PC-3 (cell line): ENCODE data around the gene HSFX1.

ENCODE experiments used
- EZH2phosphoT487 ChIP-seq: fragments of 300-600 bp; sonication (generic); IDR thresholded peaks from 2 replicates; pipeline ENCODE4 v1.6.1; 2018; ENCODE audit warnings: mild to moderate bottlenecking, antibody characterized with exemption, low read length, borderline replicate concordance
- TF ChIP-seq, protein P1 (sequence below): fragments of 300-600 bp; sonication (generic); conservative IDR thresholded peaks from 2 replicates; pipeline ENCODE4 v1.5.1; 2017; ENCODE audit warnings: antibody characterized with exemption, low read depth, mild to moderate bottlenecking, low read length

DNA sequence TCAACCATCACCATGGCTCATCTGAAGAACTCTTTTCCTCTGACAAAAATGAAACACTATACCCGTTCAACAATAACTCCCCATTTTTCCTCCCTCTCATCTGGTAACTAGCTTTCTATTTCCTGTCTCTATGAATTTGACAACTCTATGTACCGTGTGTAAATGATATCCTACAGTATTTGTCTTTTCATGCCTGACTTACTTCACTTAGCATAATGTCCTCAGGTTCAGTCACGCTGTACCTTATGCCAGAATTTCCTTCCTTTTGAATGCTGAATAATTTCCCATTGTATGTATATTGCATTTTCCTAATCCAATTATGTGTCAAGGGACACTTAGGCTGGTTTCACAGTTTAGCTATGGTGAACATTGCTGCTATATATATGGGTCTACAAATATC is 26.1 kb downstream of the HSFX1 start:
- TF ChIP-seq, protein P1, sequence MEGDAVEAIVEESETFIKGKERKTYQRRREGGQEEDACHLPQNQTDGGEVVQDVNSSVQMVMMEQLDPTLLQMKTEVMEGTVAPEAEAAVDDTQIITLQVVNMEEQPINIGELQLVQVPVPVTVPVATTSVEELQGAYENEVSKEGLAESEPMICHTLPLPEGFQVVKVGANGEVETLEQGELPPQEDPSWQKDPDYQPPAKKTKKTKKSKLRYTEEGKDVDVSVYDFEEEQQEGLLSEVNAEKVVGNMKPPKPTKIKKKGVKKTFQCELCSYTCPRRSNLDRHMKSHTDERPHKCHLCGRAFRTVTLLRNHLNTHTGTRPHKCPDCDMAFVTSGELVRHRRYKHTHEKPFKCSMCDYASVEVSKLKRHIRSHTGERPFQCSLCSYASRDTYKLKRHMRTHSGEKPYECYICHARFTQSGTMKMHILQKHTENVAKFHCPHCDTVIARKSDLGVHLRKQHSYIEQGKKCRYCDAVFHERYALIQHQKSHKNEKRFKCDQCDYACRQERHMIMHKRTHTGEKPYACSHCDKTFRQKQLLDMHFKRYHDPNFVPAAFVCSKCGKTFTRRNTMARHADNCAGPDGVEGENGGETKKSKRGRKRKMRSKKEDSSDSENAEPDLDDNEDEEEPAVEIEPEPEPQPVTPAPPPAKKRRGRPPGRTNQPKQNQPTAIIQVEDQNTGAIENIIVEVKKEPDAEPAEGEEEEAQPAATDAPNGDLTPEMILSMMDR = no peak
- TF ChIP-seq EZH2phosphoT487 = no peak
